SK-N-SH (cell line): Measurements from ENCODE around the gene CNGA4. TPM values are rescaled to one million over a fixed set of nuclear protein-coding genes. Genes with fewer than 3 reads are reported as not detected.

Experiments used
- CTCF ChIA-PET: fragments of 300-600, 350-600 bp; formaldehyde crosslinking; extraction: SDS; loops from one replicate; lab custom pipeline; 2021; lab: Yijun Ruan, JAX
- POLR2A ChIA-PET: fragments of 350-600 bp; sonication (Branson Sonifier 250); formaldehyde crosslinking; extraction: SDS; loops from one replicate; lab custom pipeline; 2020; ENCODE audit warnings: antibody characterized with exemption, inconsistent platforms; lab: Yijun Ruan, JAX
- DNase-seq: peaks from one replicate; pipeline ENCODE4 v3.0.0; 2012
- H2AFZ ChIP-seq: fragments of 200-600 bp; sonication (generic); 2 replicates; pipeline ENCODE4 v1.8.1; 2016; ENCODE audit warnings: antibody characterized with exemption, mild to moderate bottlenecking, low read depth
- H3F3A ChIP-seq: fragments of 200-600 bp; sonication (generic); replicated peaks from 2 replicates; pipeline ENCODE3; 2016; ENCODE audit warnings: antibody characterized with exemption, mild to moderate bottlenecking; ENCODE audit not compliant: insufficient read depth
- H3K27ac ChIP-seq, 2 experiments: fragments of 200-500 bp in 1 of 2; fragments of 200-600 bp in 1 of 2; sonication (Bioruptor generic) in 1 of 2; sonication (generic), shearing (Covaris generic) in 1 of 2; 2 replicates each; pipeline versions ENCODE4 v1.5.1 to v1.6.1; 2014 to 2016; ENCODE audit warnings: low read depth in 2 of 2, inconsistent platforms in 1 of 2, low read length in 1 of 2, mild to moderate bottlenecking in 1 of 2, mixed read lengths in 1 of 2
- H3K27me3 ChIP-seq: fragments of 200-600 bp; sonication (generic), shearing (Covaris generic); 2 replicates; pipeline ENCODE4 v1.6.1; 2016; ENCODE audit warnings: mixed run types; ENCODE audit not compliant: insufficient read depth
- H3K36me3 ChIP-seq, 2 experiments: fragments of 200-500 bp in 1 of 2; fragments of 200-600 bp in 1 of 2; sonication (Bioruptor generic) in 1 of 2; sonication (generic) in 1 of 2; replicated peaks in 1 of 2; 2 replicates each; pipeline versions ENCODE3 to v1.5.1; 2014 to 2016; ENCODE audit warnings: low read length in 1 of 2, mild to moderate bottlenecking in 1 of 2; ENCODE audit not compliant: insufficient read depth in 2 of 2, control insufficient read depth in 1 of 2
- H3K4me1 ChIP-seq, 2 experiments: fragments of 200-500 bp in 1 of 2; fragments of 200-600 bp in 1 of 2; sonication (Bioruptor generic) in 1 of 2; sonication (generic), shearing (Covaris generic) in 1 of 2; 2 replicates each; pipeline versions ENCODE4 v1.5.1 to v1.6.1; 2014 to 2016; ENCODE audit warnings: low read depth in 1 of 2, low read length in 1 of 2, mixed run types in 1 of 2; ENCODE audit not compliant: insufficient read depth in 2 of 2, control insufficient read depth in 1 of 2
- H3K4me2 ChIP-seq: fragments of 200-600 bp; sonication (generic), shearing (Covaris generic); 2 replicates; pipeline ENCODE4 v1.6.1; 2017; ENCODE audit warnings: mixed run types
- H3K4me3 ChIP-seq, 2 experiments: fragments of 200-500 bp in 1 of 2; fragments of 200-600 bp in 1 of 2; sonication (Bioruptor generic) in 1 of 2; sonication (generic), shearing (Covaris generic) in 1 of 2; 2 replicates each; pipeline versions ENCODE4 v1.5.1 to v1.8.1; 2014 to 2016; ENCODE audit warnings: low read depth in 2 of 2, inconsistent platforms in 1 of 2, low read length in 1 of 2, mild to moderate bottlenecking in 1 of 2, mixed read lengths in 1 of 2, moderate library complexity in 1 of 2
- H3K79me2 ChIP-seq: fragments of 200-600 bp; sonication (generic); 2 replicates; pipeline ENCODE4 v1.8.1; 2017; ENCODE audit warnings: mild to moderate bottlenecking; ENCODE audit not compliant: insufficient read depth
- H3K9ac ChIP-seq: fragments of 200-600 bp; sonication (generic); 2 replicates; pipeline ENCODE4 v1.6.1; 2017; ENCODE audit warnings: mixed run types
- H3K9me2 ChIP-seq: fragments of 200-600 bp; sonication (generic); 2 replicates; pipeline ENCODE4 v1.6.1; 2017; ENCODE audit warnings: mixed run types
- H3K9me3 ChIP-seq: fragments of 200-600 bp; sonication (generic); 2 replicates; pipeline ENCODE4 v1.6.1; 2017; ENCODE audit warnings: mixed run types, mild to moderate bottlenecking, moderate library complexity
- H4K20me1 ChIP-seq: fragments of 200-600 bp; sonication (generic); 2 replicates; pipeline ENCODE4 v1.6.1; 2017; ENCODE audit warnings: mild to moderate bottlenecking, mixed run types; ENCODE audit not compliant: insufficient read depth
- CHD2 ChIP-seq: fragments of 150-350 bp; IDR thresholded peaks from 2 replicates; pipeline ENCODE4 v1.6.1; 2018; ENCODE audit warnings: low read length; ENCODE audit not compliant: partially characterized antibody
- ELF1 ChIP-seq: IDR thresholded peaks from 2 replicates; pipeline ENCODE4 v1.4.0; 2012
- EZH2phosphoT487 ChIP-seq: fragments of 200-600 bp; sonication (generic); IDR thresholded peaks from 2 replicates; pipeline ENCODE4 v1.6.1; 2017; ENCODE audit warnings: low read depth, mixed run types, mild to moderate bottlenecking, antibody characterized with exemption, moderate library complexity, borderline replicate concordance
- GATA2 ChIP-seq: sonication (generic); formaldehyde crosslinking; IDR thresholded peaks from 2 replicates; pipeline ENCODE4 v1.5.0; 2020; ENCODE audit warnings: mild to moderate bottlenecking, missing genetic modification reagents
- MEF2A ChIP-seq: IDR thresholded peaks from 2 replicates; pipeline ENCODE4 v1.4.0; 2012; ENCODE audit warnings: low read depth, borderline replicate concordance
- MXI1 ChIP-seq: IDR thresholded peaks from 2 replicates; pipeline ENCODE4 v1.6.1; 2012; ENCODE audit warnings: mild to moderate bottlenecking, low read depth, low read length, improper control_type of control experiment
- NFIC ChIP-seq: IDR thresholded peaks from 2 replicates; pipeline ENCODE4 v1.4.0; 2012; ENCODE audit warnings: borderline replicate concordance
- RAD21 ChIP-seq: IDR thresholded peaks from 2 replicates; pipeline ENCODE4 v1.6.1; 2012; ENCODE audit warnings: mild to moderate bottlenecking, low read length
- RCOR1 ChIP-seq: fragments of 150-350 bp; IDR thresholded peaks from 2 replicates; pipeline ENCODE4 v1.6.1; 2017; ENCODE audit warnings: antibody characterized with exemption, low read length
- RFX5 ChIP-seq: IDR thresholded peaks from 2 replicates; pipeline ENCODE4 v1.6.1; 2012; ENCODE audit warnings: mild to moderate bottlenecking, improper control_type of control experiment, low read length
- RXRA ChIP-seq: IDR thresholded peaks from 2 replicates; pipeline ENCODE4 v1.4.0; 2012; ENCODE audit warnings: low read depth, mild to moderate bottlenecking, borderline replicate concordance
- SIN3A ChIP-seq: IDR thresholded peaks from 2 replicates; pipeline ENCODE4 v1.6.1; 2012; ENCODE audit warnings: low read depth, mild to moderate bottlenecking, low read length, moderate library complexity, borderline replicate concordance
- SMC3 ChIP-seq: IDR thresholded peaks from 2 replicates; pipeline ENCODE4 v1.6.1; 2012; ENCODE audit warnings: low read depth, low read length, improper control_type of control experiment
- TAF1 ChIP-seq: IDR thresholded peaks from 2 replicates; pipeline ENCODE4 v1.6.1; 2012; ENCODE audit warnings: low read depth, mild to moderate bottlenecking, low read length, moderate library complexity, borderline replicate concordance
- TCF12 ChIP-seq: IDR thresholded peaks from 2 replicates; pipeline ENCODE4 v1.4.0; 2012
- YY1 ChIP-seq: IDR thresholded peaks from 2 replicates; pipeline ENCODE4 v1.4.0; 2012; ENCODE audit warnings: low read depth, mild to moderate bottlenecking
- WGBS: methylation state at CpG from one replicate; pipeline ENCODE4 v1.1.6; 2017; ENCODE audit warnings: low lambda C conversion rate; 5-methylcytosine and 5-hydroxymethylcytosine counted together
- polyA plus RNA-seq, 3 experiments: library from polyadenylated mRNA; depleted of rRNA; stranded (reverse); fragments of >200 nt; gene quantifications; 2 replicates each; pipeline ENCODE4 v1.2.3, GENCODE V29; 2012
- TF ChIP-seq, protein P1 (sequence below): fragments of 150-350 bp; IDR thresholded peaks from 2 replicates; pipeline ENCODE4 v1.6.1; 2017; ENCODE audit warnings: antibody characterized with exemption, low read length, low read depth, borderline replicate concordance
- TF ChIP-seq, protein P2 (sequence below): IDR thresholded peaks from 2 replicates; pipeline ENCODE4 v1.4.0; 2012; ENCODE audit warnings: low read depth, borderline replicate concordance
- TF ChIP-seq, protein P3 (sequence below): IDR thresholded peaks from 2 replicates; pipeline ENCODE4; 2012
- TF ChIP-seq, protein P4 (sequence below): fragments of 200-600 bp; sonication (generic); IDR thresholded peaks from 2 replicates; pipeline ENCODE4 v1.6.1; 2017; ENCODE audit warnings: antibody characterized with exemption, mild to moderate bottlenecking, moderate library complexity
- TF ChIP-seq, protein P5 (sequence below): IDR thresholded peaks from 2 replicates; pipeline ENCODE4 v1.4.0; 2012; ENCODE audit warnings: low read depth, borderline replicate concordance

The CNGA4 gene
- polyA plus RNA-seq, 1 of the 3 experiments (the other 2 are of a cell fraction): 0.13 TPM

DNA sequence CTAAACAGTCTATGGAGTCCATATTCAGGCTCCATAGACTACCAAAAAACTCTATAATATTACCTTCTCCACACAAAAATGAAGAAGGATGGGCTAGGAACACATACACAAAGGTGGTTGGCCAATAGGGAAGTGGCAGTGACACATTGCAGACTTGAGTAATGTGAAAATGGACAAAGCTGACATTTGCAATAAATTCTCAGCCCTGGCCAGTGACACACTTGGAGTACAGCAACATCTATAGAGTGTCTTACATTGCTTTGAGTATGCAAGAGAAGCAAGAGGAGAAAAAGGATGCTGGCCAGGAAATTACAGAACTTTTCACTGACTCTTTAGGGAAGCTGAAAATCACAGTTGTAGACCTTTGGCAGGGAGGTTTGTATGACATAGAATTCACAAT, 47.1 kb upstream of the CNGA4 start:
- no peaks in the 10 kb centered on the region for H3F3A ChIP-seq
- H3K9me2 ChIP-seq: no peaks in the 10 kb centered on the region
- no peak for DNase-seq
- no peaks in the 10 kb centered on the region for H3K4me1 ChIP-seq
- no peaks in the 10 kb centered on the region for H4K20me1 ChIP-seq
- no peaks in the 10 kb centered on the region for H3K79me2 ChIP-seq
- no peak overlapping the region for H3K27ac ChIP-seq
- no peaks in the 10 kb centered on the region for H3K9me3 ChIP-seq
- no peaks in the 10 kb centered on the region for H3K27me3 ChIP-seq
- H3K9ac ChIP-seq: no peak overlapping the region
- TF ChIP-seq ELF1: no peak
- TF ChIP-seq RCOR1: no peak
- TF ChIP-seq GATA2: no peak
- TF ChIP-seq, protein P1, sequence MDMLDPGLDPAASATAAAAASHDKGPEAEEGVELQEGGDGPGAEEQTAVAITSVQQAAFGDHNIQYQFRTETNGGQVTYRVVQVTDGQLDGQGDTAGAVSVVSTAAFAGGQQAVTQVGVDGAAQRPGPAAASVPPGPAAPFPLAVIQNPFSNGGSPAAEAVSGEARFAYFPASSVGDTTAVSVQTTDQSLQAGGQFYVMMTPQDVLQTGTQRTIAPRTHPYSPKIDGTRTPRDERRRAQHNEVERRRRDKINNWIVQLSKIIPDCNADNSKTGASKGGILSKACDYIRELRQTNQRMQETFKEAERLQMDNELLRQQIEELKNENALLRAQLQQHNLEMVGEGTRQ: no peak
- no peak for TF ChIP-seq MEF2A
- TF ChIP-seq RAD21: no peak
- no peak overlapping the region for H3K4me2 ChIP-seq
- no peak overlapping the region for H3K4me3 ChIP-seq
- ChIA-PET POLR2A (no interaction called here), CTCF (no interaction called here)
- H3K36me3 ChIP-seq: no peaks in the 10 kb centered on the region
- H2AFZ ChIP-seq: no peak overlapping the region

DNA sequence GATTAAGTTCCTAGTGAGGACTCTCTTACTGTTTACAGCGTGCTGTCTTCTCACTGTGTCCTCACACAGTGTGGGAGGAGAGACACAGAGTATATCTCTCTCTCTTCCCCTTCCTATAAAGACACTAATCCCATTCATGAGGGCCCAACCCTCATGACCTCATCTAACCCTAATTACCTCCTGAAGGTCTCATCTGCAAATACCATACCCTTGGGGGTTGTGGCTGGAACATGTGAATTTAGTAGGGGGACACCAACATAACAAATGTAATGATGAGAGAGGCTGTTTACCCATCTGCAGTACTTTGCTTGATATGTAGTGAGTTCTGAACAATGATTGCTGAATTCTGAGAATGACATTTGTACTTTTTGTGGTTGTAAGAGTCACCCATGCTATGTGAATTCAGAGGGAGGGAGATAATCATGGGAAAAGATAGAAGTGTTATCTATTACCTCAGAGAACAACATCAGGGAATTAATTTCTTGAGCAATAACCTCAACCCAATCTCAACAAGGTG, 44.8 kb upstream of the CNGA4 start:
- WGBS: 17% methylated on average over 1 of the region's 1 CpG
- no peaks in the 10 kb centered on the region for H3K36me3 ChIP-seq

More for the DNA sequence above, 44.8 kb upstream of the CNGA4 start:
- ChIA-PET POLR2A (no interaction called here), CTCF (no interaction called here)
- H3K9me2 ChIP-seq: no peaks in the 10 kb centered on the region
- no peak for DNase-seq
- H3K4me3 ChIP-seq: no peak overlapping the region
- H3K9me3 ChIP-seq: no peaks in the 10 kb centered on the region
- H3K4me2 ChIP-seq: no peak overlapping the region
- no peak overlapping the region for H3K27ac ChIP-seq
- H2AFZ ChIP-seq: no peak overlapping the region
- H3K79me2 ChIP-seq: no peaks in the 10 kb centered on the region
- H3K9ac ChIP-seq: no peak overlapping the region
- H4K20me1 ChIP-seq: no peaks in the 10 kb centered on the region
- no peaks in the 10 kb centered on the region for H3K4me1 ChIP-seq
- no peak for TF ChIP-seq NFIC
- TF ChIP-seq RFX5: no peak
- TF ChIP-seq, protein P2, sequence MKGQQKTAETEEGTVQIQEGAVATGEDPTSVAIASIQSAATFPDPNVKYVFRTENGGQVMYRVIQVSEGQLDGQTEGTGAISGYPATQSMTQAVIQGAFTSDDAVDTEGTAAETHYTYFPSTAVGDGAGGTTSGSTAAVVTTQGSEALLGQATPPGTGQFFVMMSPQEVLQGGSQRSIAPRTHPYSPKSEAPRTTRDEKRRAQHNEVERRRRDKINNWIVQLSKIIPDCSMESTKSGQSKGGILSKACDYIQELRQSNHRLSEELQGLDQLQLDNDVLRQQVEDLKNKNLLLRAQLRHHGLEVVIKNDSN: no peak
- TF ChIP-seq, protein P1: no peak
- no peak for TF ChIP-seq TAF1
- TF ChIP-seq SIN3A: no peak
- no peak for TF ChIP-seq CHD2
- TF ChIP-seq, protein P3, sequence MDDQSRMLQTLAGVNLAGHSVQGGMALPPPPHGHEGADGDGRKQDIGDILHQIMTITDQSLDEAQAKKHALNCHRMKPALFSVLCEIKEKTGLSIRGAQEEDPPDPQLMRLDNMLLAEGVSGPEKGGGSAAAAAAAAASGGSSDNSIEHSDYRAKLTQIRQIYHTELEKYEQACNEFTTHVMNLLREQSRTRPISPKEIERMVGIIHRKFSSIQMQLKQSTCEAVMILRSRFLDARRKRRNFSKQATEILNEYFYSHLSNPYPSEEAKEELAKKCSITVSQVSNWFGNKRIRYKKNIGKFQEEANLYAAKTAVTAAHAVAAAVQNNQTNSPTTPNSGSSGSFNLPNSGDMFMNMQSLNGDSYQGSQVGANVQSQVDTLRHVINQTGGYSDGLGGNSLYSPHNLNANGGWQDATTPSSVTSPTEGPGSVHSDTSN: no peak
- TF ChIP-seq, protein P4, sequence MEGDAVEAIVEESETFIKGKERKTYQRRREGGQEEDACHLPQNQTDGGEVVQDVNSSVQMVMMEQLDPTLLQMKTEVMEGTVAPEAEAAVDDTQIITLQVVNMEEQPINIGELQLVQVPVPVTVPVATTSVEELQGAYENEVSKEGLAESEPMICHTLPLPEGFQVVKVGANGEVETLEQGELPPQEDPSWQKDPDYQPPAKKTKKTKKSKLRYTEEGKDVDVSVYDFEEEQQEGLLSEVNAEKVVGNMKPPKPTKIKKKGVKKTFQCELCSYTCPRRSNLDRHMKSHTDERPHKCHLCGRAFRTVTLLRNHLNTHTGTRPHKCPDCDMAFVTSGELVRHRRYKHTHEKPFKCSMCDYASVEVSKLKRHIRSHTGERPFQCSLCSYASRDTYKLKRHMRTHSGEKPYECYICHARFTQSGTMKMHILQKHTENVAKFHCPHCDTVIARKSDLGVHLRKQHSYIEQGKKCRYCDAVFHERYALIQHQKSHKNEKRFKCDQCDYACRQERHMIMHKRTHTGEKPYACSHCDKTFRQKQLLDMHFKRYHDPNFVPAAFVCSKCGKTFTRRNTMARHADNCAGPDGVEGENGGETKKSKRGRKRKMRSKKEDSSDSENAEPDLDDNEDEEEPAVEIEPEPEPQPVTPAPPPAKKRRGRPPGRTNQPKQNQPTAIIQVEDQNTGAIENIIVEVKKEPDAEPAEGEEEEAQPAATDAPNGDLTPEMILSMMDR: no peak
- no peak for TF ChIP-seq YY1
- TF ChIP-seq MEF2A: no peak
- no peak for TF ChIP-seq ELF1
- no peak for TF ChIP-seq SMC3
- no peak for TF ChIP-seq EZH2phosphoT487
- no peak for TF ChIP-seq TCF12
- no peak for TF ChIP-seq RAD21
- TF ChIP-seq, protein P5, sequence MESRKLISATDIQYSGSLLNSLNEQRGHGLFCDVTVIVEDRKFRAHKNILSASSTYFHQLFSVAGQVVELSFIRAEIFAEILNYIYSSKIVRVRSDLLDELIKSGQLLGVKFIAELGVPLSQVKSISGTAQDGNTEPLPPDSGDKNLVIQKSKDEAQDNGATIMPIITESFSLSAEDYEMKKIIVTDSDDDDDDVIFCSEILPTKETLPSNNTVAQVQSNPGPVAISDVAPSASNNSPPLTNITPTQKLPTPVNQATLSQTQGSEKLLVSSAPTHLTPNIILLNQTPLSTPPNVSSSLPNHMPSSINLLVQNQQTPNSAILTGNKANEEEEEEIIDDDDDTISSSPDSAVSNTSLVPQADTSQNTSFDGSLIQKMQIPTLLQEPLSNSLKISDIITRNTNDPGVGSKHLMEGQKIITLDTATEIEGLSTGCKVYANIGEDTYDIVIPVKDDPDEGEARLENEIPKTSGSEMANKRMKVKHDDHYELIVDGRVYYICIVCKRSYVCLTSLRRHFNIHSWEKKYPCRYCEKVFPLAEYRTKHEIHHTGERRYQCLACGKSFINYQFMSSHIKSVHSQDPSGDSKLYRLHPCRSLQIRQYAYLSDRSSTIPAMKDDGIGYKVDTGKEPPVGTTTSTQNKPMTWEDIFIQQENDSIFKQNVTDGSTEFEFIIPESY: no peak
- TF ChIP-seq RXRA: no peak
- no peak for TF ChIP-seq MXI1
- no peaks in the 10 kb centered on the region for H3F3A ChIP-seq
- H3K27me3 ChIP-seq: no peaks in the 10 kb centered on the region
